GM21737 (cell line): ENCODE results near the gene DCN.
A peak's percentile ranks its signal among the peaks of the same experiment; 100 is the strongest.

Experiments used
- ATAC-seq: cut with Tn5 transposase; IDR thresholded peaks from one replicate; pipeline ENCODE4 v1.9.1; 2021; ENCODE audit warnings: mild to moderate bottlenecking, moderate library complexity; ENCODE audit not compliant: unreplicated experiment

The DCN gene

GRCh38 chr12:91140026-91140931 is 42.3 kb downstream of the DCN start:
- no peak for ATAC-seq

- no peak for ATAC-seq
These were observed 43.3 kb downstream of the DCN start for GRCh38 chr12:91139286-91139685.

- ATAC-seq = no peak
These were observed 44.2 kb downstream of the DCN start for GRCh38 chr12:91138337-91138920.

- ATAC-seq = no peak
These were observed 48.7 kb downstream of the DCN start for GRCh38 chr12:91133871-91134270.

- no peak for ATAC-seq
These were observed 52.8 kb downstream of the DCN start for GRCh38 chr12:91129662-91130362.

GRCh38 chr12:91127751-91128150 is 54.9 kb downstream of the DCN start:
- ATAC-seq = no peak

- no peak for ATAC-seq
These were observed 55.3 kb downstream of the DCN start for GRCh38 chr12:91127306-91127705.

- no peak for ATAC-seq
These were observed 56.1 kb downstream of the DCN start for GRCh38 chr12:91126516-91126915.

GRCh38 chr12:91123236-91123916 is 59.2 kb downstream of the DCN start:
- no peak for ATAC-seq

GRCh38 chr12:91120781-91121180 is 61.8 kb downstream of the DCN start:
- ATAC-seq = no peak

GRCh38 chr12:91119089-91119488 is 63.5 kb downstream of the DCN start:
- no peak for ATAC-seq

- ATAC-seq = no peak
These were observed 69.0 kb downstream of the DCN start for GRCh38 chr12:91113621-91114020.

- ATAC-seq = no peak
These were observed 71.0 kb downstream of the DCN start, which contains the start of gene LUM for GRCh38 chr12:91111366-91112325. Gene LUM, minus strand, starts transcription at chr12:91111494. Its CDS starts 2,515 bp downstream, at chr12:91108979.

- no peak for ATAC-seq
These were observed 72.2 kb downstream of the DCN start for GRCh38 chr12:91110311-91110924.

GRCh38 chr12:91109581-91110310 is 72.9 kb downstream of the DCN start:
- ATAC-seq = no peak

GRCh38 chr12:91109148-91109564 is 73.5 kb downstream of the DCN start:
- peak; percentile 79 for ATAC-seq

- no peak for ATAC-seq
These were observed 74.3 kb downstream of the DCN start for GRCh38 chr12:91108196-91108755.

GRCh38 chr12:91106283-91106682 is 76.3 kb downstream of the DCN start:
- ATAC-seq = no peak
